Measurements from ENCODE around the gene CCDC157.

The CCDC157 gene

GRCh38 chr22:30382340-30382739 is 25.5 kb downstream of the CCDC157 start:
- no peaks in the 10 kb centered on the region for H3K27me3 ChIP-seq (ENCODE audit: insufficient read depth, poor library complexity, severe bottlenecking)
- H3K36me3 ChIP-seq (ENCODE audit: low read depth), result peaks cover 10% of the 10 kb centered on the region
- H3K4me1 ChIP-seq (ENCODE audit: insufficient read depth, poor library complexity, severe bottlenecking), result no peaks in the 10 kb centered on the region
- ATAC-seq (ENCODE audit: low read depth) (no peak), DNase-seq (ENCODE audit: low spot score) (no peak)
- no peaks in the 10 kb centered on the region for H3K9me3 ChIP-seq (ENCODE audit: severe bottlenecking)
- H3K27ac ChIP-seq (ENCODE audit: poor library complexity, severe bottlenecking), result no peak overlapping the region
- H3K4me3 ChIP-seq (ENCODE audit: severe bottlenecking), result no peak overlapping the region
- no peak for TF ChIP-seq CTCF (IDR thresholded peaks at IDR 0.05; ENCODE audit: poor library complexity, severe bottlenecking)

- H3K27me3 ChIP-seq (ENCODE audit: insufficient read depth, poor library complexity, severe bottlenecking), result no peaks in the 10 kb centered on the region
- no peak overlapping the region for H3K4me3 ChIP-seq (ENCODE audit: severe bottlenecking)
- DNase-seq (ENCODE audit: low spot score), result no peak
Measured at GRCh38 chr22:30383061-30383460, 26.3 kb downstream of the CCDC157 start.

GRCh38 chr22:30385942-30386341 is 29.1 kb downstream of the CCDC157 start:
- DNase-seq (ENCODE audit: low spot score) (no peak), ATAC-seq (ENCODE audit: low read depth) (no peak)
- no peak for TF ChIP-seq CTCF (IDR thresholded peaks at IDR 0.05; ENCODE audit: poor library complexity, severe bottlenecking)
- peaks cover 6% of the 10 kb centered on the region for H3K36me3 ChIP-seq (ENCODE audit: low read depth)
- H3K9me3 ChIP-seq (ENCODE audit: severe bottlenecking), result no peaks in the 10 kb centered on the region
- no peaks in the 10 kb centered on the region for H3K4me1 ChIP-seq (ENCODE audit: insufficient read depth, poor library complexity, severe bottlenecking)
- no peak overlapping the region for H3K4me3 ChIP-seq (ENCODE audit: severe bottlenecking)
- no peaks in the 10 kb centered on the region for H3K27me3 ChIP-seq (ENCODE audit: insufficient read depth, poor library complexity, severe bottlenecking)
- no peak overlapping the region for H3K27ac ChIP-seq (ENCODE audit: poor library complexity, severe bottlenecking)

More at GRCh38 chr22:30383061-30383460, 26.3 kb downstream of the CCDC157 start:
- Histone ChIP-seq H3K36me3 (ENCODE audit: low read depth) (peaks cover 6% of the 10 kb centered on the region), H3K9me3 (ENCODE audit: severe bottlenecking) (no peaks in the 10 kb centered on the region), H3K4me1 (ENCODE audit: insufficient read depth, poor library complexity, severe bottlenecking) (no peaks in the 10 kb centered on the region), H3K27ac (ENCODE audit: poor library complexity, severe bottlenecking) (no peak overlapping the region)
- TF ChIP-seq CTCF (IDR thresholded peaks at IDR 0.05; ENCODE audit: poor library complexity, severe bottlenecking), result no peak
- ATAC-seq (ENCODE audit: low read depth), result no peak

- peak overlapping the region; percentile 86 for H3K4me3 ChIP-seq (ENCODE audit: severe bottlenecking)
- DNase-seq (ENCODE audit: low spot score) (no peak), ATAC-seq (ENCODE audit: low read depth) (no peak)
- no peak for TF ChIP-seq CTCF (IDR thresholded peaks at IDR 0.05; ENCODE audit: poor library complexity, severe bottlenecking)
- no peaks in the 10 kb centered on the region for H3K4me1 ChIP-seq (ENCODE audit: insufficient read depth, poor library complexity, severe bottlenecking)
- peaks cover 6% of the 10 kb centered on the region for H3K36me3 ChIP-seq (ENCODE audit: low read depth)
- no peaks in the 10 kb centered on the region for H3K27me3 ChIP-seq (ENCODE audit: insufficient read depth, poor library complexity, severe bottlenecking)
- H3K27ac ChIP-seq (ENCODE audit: poor library complexity, severe bottlenecking), result peak overlapping the region; percentile 43
- H3K9me3 ChIP-seq (ENCODE audit: severe bottlenecking), result no peaks in the 10 kb centered on the region
Measured at GRCh38 chr22:30386608-30386959, 29.8 kb downstream of the CCDC157 start.

GRCh38 chr22:30386960-30387827 is 30.4 kb downstream of the CCDC157 start, which contains the start of gene RNF215:
TSS of gene RNF215 (minus strand) at chr22:30387411. CDS start at chr22:30387313, 98 bp downstream.
- TF ChIP-seq CTCF (IDR thresholded peaks at IDR 0.05; ENCODE audit: poor library complexity, severe bottlenecking), result peak; percentile 97
- Histone ChIP-seq H3K4me3 (ENCODE audit: severe bottlenecking) (peak within 1 kb of the TSS; percentile 86), H3K27ac (ENCODE audit: poor library complexity, severe bottlenecking) (peak within 1 kb of the TSS; percentile 43), H3K9me3 (ENCODE audit: severe bottlenecking) (no peaks in the 10 kb centered on the region), H3K36me3 (ENCODE audit: low read depth) (peaks cover 6% of the 10 kb centered on the region), H3K4me1 (ENCODE audit: insufficient read depth, poor library complexity, severe bottlenecking) (no peaks in the 10 kb centered on the region), H3K27me3 (ENCODE audit: insufficient read depth, poor library complexity, severe bottlenecking) (no peaks in the 10 kb centered on the region)
- ATAC-seq (ENCODE audit: low read depth) (peak; percentile 78), DNase-seq (ENCODE audit: low spot score) (no peak)

Data from RWPE2 (cell line).